ENCODE measurements around the gene CRTAC1.

The CRTAC1 gene, protein sequence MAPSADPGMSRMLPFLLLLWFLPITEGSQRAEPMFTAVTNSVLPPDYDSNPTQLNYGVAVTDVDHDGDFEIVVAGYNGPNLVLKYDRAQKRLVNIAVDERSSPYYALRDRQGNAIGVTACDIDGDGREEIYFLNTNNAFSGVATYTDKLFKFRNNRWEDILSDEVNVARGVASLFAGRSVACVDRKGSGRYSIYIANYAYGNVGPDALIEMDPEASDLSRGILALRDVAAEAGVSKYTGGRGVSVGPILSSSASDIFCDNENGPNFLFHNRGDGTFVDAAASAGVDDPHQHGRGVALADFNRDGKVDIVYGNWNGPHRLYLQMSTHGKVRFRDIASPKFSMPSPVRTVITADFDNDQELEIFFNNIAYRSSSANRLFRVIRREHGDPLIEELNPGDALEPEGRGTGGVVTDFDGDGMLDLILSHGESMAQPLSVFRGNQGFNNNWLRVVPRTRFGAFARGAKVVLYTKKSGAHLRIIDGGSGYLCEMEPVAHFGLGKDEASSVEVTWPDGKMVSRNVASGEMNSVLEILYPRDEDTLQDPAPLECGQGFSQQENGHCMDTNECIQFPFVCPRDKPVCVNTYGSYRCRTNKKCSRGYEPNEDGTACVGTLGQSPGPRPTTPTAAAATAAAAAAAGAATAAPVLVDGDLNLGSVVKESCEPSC

DNA sequence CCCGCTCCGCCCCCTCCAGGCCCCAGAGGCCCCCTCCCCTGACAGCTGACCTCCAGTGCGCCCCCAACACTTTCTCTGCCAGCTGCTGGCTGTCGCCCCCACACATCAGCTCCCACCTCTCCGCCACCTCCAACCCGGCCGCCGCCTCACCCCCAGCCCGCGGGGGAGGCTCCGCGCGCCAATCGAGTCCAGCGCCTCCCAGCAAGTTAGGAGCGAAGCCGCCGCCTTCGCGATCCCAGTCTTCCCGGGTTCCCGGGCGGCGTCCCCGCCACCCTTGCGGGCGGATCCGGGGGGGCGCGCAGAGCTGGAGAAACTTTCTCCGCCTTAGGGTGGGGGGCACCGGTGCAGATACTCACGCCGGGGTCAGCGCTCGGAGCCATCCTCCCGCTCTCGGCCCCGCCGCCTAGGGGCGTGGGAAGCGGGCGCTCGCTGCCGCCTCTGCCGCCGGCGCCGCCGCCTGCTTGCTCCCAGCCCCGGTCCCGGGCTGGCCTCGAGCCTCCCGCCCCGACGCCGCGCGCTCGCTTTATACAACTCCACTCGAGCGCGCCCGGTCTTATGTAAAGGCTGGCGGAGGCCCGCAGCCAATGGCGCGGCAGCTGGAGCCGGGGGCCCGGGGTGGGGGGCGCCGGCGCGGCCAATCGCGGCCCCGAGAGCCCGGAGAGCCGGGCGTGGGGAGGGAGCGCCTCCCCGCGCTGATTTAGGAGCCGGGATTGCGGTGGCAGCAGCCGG is at the start of gene CRTAC1:
CRTAC1 (minus strand) TSS at position 529 of the 729 bp plus-strand sequence; CDS start at position 380, 149 bp downstream.
- DNase-seq (ENCODE audit: low read depth), result no peak

DNA sequence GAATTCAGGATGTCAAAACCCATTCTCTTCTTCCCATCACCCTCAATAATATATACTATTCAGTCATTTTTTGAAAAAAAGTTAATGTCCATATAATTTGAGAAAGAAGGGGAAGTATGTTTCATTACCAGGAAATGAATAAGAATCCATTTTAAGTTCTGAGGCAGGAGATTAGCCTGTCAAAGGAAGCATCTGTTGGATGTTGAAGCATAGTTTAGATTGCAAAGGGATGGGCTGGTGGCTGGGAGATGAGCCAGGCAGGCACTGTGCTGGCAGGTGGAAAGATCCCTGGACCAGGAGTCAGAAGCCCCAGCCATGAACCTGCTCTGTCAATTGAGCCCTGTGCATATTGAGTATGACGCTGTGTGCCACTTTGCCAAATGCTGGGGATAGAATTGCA is 48.4 kb upstream of the CRTAC1 start:
- no peak for DNase-seq (ENCODE audit: low read depth)

DNA sequence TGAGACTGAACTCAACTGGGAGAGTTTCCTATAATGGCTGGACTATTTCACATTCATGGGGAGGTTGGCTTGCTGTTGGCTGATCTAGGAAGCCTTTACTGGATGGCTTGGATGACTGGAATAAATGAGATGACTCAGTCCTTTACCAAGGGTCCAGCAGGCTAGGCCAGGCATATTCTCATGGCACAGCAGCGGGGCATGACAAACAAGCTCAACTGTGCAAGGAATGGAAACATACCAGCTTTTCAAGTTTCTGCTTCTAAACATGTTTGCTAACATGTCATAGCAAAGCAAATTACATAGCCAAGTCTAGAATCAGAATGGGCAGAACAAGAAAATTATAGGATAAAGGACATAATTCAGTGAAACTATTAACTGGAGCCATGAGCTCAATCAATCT is 46.8 kb upstream of the CRTAC1 start:
- DNase-seq (ENCODE audit: low read depth), result no peak

DNA sequence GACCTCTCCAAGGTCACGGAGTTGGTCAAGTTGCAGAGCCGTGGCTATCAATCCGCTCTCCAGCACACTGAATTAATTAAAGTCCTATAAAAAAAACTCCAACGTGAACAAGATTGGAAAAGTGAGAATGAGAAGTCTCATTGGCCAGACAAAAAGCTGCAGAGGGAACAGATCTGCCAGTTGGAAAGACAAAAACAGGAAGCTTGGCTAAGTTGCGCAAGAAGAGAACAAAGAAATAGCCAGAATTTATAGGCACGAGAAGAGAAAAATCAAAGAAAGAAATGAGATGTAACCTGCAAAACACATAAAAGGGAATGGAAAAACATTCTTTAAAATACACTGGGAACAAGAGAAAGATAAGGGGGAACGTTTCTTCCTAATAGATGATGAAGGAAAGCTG is 45.7 kb upstream of the CRTAC1 start:
- no peak for DNase-seq (ENCODE audit: low read depth)

DNA sequence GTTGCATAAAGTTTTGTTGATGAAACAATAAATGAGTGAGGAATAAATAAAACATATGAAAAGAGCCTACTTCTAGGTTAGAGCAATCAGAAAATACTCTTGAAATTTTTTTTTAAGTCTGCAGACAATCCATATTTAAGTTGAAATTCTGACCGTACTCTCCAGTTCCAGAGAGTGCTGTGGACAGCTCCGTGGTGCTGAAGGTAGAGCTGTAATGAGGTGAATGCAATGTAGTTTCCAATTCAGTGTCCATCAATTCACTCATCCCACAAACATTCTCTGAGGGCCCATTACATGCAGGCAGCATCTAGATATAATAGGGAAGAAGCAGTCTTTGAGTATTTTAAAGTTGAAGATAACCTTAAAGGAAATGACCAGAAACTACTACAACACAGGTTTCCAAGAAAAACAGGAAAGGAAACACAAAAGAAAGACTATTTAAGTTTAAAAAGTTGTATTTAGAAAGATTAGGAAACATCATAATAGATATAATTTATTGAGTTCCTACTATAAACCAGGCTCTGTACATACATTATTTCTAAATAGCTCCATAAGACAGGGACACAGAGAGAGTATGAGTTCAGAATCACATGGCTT is 44.0 kb upstream of the CRTAC1 start:
- DNase-seq (ENCODE audit: low read depth), result no peak

DNA sequence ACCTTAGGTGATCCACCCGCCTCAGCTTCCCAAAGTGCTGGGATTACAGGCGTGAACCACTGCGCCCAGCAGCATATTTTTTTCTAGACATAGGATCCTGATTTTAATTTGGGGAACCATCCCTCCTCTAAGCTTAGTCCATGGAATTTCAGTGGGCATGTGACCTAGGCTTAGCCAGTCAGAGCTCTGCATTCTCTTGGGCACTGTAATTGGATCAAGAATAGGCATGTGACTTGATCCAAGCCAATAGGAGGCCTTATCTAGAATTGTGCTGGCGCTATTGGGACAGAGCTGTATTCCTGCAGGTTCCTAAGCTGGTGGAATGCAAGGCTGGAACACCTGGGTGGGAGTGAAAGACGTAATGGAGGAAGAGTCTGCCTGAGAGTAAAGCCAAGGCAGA is 36.7 kb upstream of the CRTAC1 start:
- DNase-seq (ENCODE audit: low read depth), result no peak

DNA sequence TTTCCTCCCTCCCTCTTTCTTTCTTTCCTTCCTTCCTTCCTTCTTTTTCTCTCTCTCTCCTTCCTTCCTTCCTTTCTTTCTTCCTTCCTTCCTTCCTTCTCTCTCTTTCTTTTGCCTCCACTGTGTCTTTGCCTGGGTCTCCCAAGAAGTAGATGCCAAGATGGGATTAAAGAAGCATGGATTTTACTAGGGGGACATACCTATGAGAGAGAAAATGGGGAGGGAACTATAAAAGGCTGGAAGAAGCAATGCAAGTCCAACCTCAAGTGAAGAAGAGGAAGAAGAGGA is 33.3 kb upstream of the CRTAC1 start:
- no peak for DNase-seq (ENCODE audit: low read depth)

DNA sequence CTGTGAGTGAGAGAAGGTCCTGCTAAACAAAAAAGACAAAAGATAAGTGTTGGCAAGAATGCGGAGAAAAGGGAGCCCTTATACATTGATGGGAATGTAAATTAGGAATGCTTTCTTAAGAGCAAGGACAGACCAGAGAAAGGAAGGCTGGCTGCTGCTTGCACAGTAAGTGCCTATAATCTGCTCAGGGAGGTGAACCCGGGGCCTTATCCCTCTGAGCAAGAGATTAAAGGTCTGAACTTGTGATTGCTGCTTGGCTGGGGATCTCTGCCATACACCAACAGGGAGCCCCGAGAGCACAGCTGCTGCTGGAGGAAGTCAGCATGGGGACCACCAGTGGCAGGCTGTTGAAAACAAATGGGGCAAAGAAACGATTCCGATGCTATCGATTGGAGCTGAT is 32.0 kb upstream of the CRTAC1 start:
- DNase-seq (ENCODE audit: low read depth), result no peak

DNA sequence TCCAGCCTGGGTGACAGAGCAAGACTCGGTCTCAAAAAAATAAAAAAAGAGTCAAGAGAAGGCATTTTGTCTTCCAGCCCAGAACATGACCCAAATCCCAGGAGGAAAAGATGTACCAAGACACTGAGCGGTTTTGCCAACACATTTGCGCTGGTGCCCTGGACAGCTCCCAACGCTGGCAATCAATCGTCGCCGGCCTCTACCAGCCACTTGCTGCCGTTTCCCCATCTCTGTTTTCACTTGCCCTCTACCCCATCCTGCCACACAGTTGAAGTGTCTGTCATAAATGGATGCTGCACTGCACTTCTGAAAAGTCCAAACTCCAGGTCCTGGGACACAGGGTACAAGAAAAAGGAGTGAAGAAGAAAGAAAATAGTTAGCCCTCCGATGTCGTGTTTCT is 29.7 kb upstream of the CRTAC1 start:
- no peak for DNase-seq (ENCODE audit: low read depth)

DNA sequence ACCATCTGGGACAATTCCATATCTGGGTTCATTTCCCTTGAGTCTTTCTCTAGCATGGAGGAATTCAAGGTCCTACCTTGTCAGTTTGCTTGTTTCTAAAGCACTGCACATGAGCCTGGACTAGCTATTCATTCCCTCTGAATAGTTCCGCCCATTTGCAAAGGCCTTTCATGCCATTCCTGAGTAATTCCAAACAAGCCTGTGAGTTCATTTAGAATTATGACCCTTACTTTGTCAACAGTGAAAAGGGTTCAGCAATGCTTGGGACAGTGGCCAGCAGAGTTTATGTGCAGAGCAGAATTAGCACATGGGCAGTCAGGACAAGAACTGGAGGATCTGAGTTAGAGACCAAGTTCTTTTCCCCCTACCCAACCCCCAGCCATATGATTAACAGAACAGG is 27.9 kb upstream of the CRTAC1 start:
- no peak for DNase-seq (ENCODE audit: low read depth)

DNA sequence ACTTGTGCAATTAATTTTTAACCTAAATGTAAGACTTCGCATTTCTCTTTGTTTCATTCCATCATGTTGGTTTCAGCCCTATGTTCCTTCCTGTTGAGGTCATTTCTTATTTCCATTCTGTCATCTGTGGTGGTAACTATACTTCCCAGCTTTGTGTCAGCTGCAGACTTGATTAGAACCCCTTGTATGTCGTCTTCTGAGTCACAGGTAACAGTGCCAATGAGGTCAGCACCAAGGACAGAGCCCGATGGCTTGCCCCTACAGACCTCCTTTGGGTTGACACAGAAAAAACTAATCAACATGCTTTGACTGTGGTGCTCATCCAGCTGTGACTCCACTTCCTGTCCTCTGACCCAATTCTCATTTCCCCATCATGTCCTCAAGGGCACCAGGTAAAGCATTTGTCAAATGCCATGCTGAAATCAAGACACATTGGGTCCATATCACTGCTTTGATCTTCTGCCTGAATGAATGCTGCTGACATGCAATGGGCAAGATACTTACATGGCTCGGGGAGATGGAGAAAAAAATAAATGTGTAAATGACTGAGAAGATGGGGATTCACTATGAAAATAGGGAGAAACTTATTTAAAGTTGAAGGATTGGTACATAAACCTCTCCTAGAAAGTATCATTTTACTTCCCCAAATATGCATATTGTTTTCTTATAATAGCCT is 25.6 kb upstream of the CRTAC1 start:
- DNase-seq (ENCODE audit: low read depth), result no peak

DNA sequence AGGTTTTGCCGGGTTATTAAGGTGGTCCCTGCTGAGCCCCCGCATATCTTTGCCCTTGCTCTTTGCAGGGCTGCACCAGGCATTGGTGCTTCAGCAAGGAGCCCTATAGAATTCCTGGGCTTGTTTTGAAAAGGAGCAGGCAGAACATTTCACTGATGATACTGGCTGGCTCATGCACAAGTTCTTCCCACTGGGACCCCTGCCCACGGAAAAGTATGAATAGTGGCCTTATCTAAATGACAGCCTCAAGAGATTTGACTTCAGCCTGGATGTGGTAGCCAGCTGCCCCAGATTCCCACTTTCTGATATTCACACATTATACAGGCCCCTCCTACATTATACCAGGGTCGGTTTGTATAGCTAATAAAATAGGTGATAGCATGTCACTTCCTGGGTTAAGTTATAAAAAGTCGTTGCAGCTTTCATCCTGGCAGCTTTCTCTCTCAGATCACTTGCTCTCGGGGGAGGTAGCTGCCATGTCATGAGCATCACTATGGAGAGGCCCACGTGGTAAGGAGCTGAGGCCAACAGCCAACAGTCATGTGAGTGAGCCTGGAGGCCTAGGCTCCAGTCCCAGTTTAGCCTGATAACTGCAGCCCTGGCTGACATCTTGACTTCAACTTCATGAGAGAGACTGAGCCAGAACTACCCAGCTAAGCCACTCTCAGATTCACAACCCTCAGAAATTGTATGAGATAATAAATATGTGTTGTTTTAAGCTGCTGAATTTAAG is 16.8 kb upstream of the CRTAC1 start:
- no peak for DNase-seq (ENCODE audit: low read depth)

DNA sequence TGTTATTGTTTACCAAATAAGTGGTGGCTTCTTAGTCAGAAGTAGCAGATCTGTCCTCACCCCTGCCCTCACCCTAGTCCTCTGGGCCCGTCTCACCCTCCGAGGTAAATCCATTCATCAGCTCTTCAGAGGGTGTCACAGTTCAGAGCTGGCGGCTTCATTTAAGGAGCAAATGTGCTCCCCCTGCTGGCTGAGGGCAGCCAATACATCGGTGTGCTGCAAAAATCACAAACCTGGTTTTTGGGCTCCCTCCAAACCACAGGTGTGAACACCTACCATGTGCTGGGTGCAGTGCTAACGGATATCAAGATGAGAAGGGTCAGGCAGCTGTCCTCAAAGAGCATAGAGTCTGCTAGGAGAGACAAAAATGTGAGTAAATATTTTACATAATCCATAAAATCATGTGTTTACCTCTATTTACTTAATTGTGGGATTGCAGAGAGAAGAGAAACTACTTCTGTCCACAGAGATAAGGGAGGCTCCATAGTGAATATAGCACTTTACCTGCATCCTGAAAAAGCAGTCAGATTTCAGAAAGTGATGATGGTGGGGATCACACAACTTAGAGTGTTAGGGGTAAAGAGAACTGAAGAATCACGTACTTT is 15.5 kb upstream of the CRTAC1 start:
- no peak for DNase-seq (ENCODE audit: low read depth)

DNA sequence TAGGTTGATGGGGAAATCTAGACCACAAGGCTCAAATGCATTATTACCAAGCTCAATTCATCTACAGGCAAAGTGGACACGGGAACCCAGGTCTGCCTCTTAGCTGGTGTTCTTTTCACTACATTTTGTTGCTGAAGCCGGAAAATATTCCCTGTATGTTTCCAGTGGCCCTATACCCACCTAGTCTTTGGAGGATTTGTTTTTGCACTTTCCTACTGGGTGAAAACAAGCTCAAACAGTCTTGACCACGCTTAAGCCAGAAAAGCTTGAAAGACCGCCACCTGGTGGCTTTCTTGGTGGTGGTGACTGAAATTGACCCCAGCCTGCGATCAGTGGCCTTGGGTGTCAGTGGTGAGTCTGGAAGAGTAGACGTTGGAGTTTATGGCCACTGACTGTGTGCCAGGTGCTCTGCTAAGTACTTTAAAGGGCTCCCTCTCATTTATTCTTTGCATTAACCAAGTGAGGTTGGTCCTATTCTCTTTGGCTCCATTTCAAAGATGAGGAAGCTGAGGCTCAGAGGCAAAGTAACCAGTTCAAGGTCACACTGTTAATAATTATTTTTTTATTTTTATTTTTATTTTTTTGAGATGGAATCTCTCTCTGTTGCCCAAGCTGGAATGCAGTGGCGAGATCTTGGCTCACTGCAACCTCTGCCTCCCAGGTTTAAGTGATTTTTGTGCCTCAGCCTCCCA is 11.1 kb upstream of the CRTAC1 start:
- DNase-seq (ENCODE audit: low read depth), result no peak

DNA sequence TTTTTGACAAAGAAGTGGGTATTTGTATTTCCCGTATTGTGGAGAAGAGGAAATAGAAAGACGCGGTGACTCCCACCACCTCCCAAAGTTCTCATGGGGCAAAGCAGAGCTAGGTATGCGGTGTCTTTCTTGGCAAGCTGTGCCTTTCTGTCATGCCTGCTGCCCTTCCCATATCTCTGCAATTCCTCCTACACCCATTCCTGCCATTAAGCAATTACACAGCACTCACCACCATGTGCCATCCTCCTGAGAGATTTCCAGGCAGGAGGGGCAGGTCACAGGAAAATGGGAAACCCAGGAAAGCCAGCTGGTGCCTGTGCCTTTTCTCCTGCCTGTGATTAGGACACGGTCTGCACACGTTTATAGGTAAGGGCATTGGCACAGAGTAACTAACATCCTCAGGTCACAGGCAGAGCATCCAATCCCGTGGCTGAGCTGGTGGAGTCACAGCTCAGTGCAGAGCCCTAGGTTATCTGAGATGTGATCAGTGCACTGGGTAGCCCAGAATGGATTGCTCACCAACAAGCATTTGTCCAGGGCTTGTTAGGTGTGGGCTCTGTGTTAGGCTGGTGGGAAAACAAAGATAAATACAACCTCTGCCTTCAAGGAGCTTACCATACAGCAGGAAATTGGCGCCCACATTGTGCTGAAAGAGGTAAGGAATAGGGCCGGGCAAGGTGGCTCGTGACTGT is 9.4 kb upstream of the CRTAC1 start:
- DNase-seq (ENCODE audit: low read depth), result no peak

DNA sequence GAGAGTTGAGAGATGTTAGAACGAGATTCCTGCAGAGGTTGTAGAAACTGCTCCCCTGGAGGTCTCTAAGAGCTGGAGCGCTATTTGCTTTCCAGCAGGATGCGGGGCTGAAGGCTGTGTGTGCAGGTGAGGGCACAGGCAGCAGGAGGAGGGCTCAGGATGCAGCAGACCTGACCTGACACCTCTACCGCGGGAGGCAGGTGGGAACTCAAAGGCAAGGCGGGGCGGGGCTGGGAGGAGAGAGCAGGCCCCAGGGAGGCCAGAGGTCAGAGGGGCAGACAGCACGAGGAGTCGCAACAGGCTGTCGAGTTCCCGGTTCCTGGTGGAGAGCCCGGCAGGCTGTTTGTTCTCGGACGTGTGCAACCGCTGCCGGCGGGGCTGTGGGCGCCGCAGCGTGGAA is 7.9 kb upstream of the CRTAC1 start:
- no peak for DNase-seq (ENCODE audit: low read depth)

DNA sequence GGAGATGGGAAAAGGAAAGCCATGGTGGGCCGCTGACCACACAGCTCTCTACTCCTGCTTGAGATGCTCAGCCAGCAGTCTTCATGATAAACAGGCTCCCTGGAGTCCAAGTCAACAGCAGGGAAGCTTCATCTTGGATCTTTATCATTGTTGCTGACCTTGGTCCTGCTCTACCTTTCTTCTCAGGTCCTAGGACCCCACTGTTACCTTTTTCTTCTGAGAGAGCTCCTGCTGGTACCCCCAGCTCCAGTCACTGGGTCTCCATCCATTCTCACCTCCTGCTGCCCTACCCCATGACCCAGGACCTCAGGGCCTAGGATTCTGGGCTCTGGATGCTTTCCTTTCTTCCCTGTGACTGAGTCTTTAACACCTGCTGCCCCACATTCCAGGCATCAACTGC is 5.2 kb upstream of the CRTAC1 start:
- no peak for DNase-seq (ENCODE audit: low read depth)

DNA sequence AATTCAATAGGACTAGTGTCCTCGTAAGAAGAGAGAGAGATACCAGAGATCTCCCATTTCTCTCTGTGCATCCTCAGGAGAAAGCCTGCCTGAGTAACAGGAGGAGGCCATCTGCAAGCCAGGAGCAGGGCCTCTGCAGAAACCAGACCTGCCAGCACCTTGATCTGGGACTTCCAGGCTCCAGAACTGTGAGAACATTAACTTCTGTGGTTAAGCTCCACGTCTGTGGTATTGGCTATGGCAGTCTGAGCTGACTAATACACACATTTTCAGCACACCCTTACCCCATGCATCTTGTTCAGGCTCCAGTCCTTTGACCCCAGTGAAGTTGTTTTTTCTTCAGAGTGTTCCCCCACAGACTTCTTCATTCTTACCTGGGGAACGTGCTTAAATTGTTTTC is 3.1 kb upstream of the CRTAC1 start:
- no peak for DNase-seq (ENCODE audit: low read depth)

DNA sequence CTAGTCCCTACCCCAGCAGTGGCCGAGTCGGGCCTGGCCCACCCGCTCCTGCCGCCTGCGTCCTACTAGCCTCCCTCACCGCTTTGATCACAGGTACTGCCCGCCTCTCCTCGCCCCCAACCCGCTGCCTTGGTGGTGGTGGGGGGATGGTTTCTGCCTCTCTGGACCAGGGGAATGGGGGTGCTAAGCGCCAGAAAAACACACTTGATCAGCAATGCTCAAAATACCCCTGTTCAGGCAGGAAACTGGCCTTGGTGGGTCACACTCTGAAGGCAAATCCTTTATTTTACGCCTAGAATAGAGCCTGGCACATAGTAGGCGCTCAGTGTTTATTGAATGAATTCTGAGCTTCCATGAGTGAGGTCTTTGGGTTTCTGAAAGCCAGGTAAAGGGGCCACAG is 1.0 kb upstream of the CRTAC1 start:
- no peak for DNase-seq (ENCODE audit: low read depth)

DNA sequence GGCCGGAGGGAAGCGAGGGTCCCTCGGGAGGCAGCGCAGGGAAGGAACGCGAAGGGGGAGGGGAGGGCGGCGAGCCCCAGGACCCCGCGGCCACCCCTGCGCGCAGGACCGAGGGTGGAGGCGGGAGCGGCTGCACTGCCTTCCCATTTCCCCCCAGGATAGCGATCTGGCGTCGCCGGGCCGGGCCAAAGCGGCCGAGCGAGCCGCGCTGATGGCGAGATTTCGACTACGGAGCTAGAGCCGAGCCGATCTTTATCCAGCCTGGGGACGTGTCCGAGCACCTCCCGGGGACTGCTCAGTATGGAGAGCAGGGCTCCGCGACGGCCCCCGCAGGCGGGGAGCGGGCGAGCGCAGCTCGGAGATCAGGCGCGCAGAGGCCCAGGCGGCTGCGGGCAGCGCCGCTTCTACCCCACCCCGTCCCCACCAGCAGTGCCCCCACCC is 590 bp upstream of the CRTAC1 start:
- no peak for DNase-seq (ENCODE audit: low read depth)

Measured in T-helper 22 cell (primary cell).